ENCODE results near the gene BLOC1S1.

Gene BLOC1S1

DNA sequence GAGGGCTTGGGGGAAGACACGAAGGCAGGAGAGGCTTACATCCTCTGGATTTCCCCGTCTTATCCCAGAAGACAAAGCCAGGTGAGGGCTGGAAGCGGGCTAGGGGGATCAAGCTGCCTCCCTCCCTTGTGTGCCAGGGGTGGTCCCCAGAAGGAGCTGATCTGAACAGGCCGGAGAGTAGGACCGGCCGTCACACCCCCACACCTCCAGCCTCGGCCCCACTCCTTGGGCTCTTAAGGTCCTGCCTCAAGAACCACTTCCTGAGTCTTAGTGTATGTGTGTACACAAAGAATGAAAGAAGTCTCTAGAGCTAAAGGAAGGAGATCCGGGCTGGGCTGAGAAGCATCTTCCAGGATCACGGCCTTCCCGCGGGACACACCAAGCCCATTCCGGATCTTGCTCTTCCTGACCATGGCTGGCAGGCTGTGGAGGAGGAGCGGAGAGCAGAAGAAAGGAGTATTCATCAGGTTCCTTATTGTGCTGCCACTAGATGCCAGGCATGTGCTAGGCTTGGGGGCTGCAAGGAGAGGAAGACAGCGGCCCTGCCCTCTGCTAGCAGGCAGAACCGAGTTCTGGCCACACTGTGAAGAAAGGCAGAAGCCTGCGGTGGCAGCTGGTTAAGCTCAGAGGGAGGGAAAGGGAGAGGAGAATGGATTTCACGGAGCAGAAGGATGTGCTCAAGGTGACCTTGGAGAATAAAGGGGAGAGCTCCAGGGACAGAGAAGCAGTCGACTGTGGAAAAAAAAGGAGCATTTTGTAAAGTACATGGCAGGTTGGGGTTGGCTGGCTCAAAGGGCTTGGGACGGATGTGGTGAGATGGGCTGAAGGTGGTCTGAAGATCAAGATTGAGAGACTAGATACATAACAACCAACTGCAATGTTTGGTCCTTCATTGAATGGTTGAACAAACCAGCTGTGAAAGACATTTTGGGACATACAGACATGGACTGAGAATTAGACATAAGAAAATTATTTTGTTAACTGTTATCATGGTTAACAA, 14.3 kb downstream of the BLOC1S1 start:
- TF ChIP-seq REST (IDR thresholded peaks at IDR 0.05; ENCODE audit: low read depth) (no peak), CREB1 (IDR thresholded peaks at IDR 0.05; ENCODE audit: low read depth) (no peak), EP300 (IDR thresholded peaks at IDR 0.05; ENCODE audit: borderline replicate concordance) (no peak), RAD21 (IDR thresholded peaks at IDR 0.05; ENCODE audit: low read depth) (no peak), FOXM1 (IDR thresholded peaks at IDR 0.05; ENCODE audit: borderline replicate concordance, low read depth) (no peak), TAF1 (IDR thresholded peaks at IDR 0.05; ENCODE audit: low read depth) (no peak), EGR1 (IDR thresholded peaks at IDR 0.05) (no peak), TCF12 (IDR thresholded peaks at IDR 0.05; ENCODE audit: low read depth) (no peak), CEBPB (IDR thresholded peaks at IDR 0.05) (no peak), ZBTB7A (IDR thresholded peaks at IDR 0.05; ENCODE audit: low read depth) (no peak), TEAD4 (IDR thresholded peaks at IDR 0.05) (no peak), NFIC (IDR thresholded peaks at IDR 0.05) (no peak), YY1 (IDR thresholded peaks at IDR 0.05; ENCODE audit: low read depth) (no peak)
- TF ChIP-seq, protein P1, sequence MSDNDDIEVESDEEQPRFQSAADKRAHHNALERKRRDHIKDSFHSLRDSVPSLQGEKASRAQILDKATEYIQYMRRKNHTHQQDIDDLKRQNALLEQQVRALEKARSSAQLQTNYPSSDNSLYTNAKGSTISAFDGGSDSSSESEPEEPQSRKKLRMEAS (IDR thresholded peaks at IDR 0.05) = no peak
- TF ChIP-seq, protein P2, sequence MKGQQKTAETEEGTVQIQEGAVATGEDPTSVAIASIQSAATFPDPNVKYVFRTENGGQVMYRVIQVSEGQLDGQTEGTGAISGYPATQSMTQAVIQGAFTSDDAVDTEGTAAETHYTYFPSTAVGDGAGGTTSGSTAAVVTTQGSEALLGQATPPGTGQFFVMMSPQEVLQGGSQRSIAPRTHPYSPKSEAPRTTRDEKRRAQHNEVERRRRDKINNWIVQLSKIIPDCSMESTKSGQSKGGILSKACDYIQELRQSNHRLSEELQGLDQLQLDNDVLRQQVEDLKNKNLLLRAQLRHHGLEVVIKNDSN (IDR thresholded peaks at IDR 0.05) = no peak

GRCh38 chr12:55732288-55732687, 16.4 kb downstream of the BLOC1S1 start:
- TF ChIP-seq FOXM1 (IDR thresholded peaks at IDR 0.05; ENCODE audit: borderline replicate concordance, low read depth) (no peak), ZBTB7A (IDR thresholded peaks at IDR 0.05; ENCODE audit: low read depth) (no peak), TEAD4 (IDR thresholded peaks at IDR 0.05) (no peak), CEBPB (IDR thresholded peaks at IDR 0.05) (no peak), REST (IDR thresholded peaks at IDR 0.05; ENCODE audit: low read depth) (no peak), TAF1 (IDR thresholded peaks at IDR 0.05; ENCODE audit: low read depth) (no peak), EGR1 (IDR thresholded peaks at IDR 0.05) (no peak), YY1 (IDR thresholded peaks at IDR 0.05; ENCODE audit: low read depth) (no peak), TCF12 (IDR thresholded peaks at IDR 0.05; ENCODE audit: low read depth) (no peak), RAD21 (IDR thresholded peaks at IDR 0.05; ENCODE audit: low read depth) (no peak), CREB1 (IDR thresholded peaks at IDR 0.05; ENCODE audit: low read depth) (no peak), NFIC (IDR thresholded peaks at IDR 0.05) (no peak)
- TF ChIP-seq, protein P1 (IDR thresholded peaks at IDR 0.05) = no peak
- TF ChIP-seq, protein P2 (IDR thresholded peaks at IDR 0.05) = no peak

DNA sequence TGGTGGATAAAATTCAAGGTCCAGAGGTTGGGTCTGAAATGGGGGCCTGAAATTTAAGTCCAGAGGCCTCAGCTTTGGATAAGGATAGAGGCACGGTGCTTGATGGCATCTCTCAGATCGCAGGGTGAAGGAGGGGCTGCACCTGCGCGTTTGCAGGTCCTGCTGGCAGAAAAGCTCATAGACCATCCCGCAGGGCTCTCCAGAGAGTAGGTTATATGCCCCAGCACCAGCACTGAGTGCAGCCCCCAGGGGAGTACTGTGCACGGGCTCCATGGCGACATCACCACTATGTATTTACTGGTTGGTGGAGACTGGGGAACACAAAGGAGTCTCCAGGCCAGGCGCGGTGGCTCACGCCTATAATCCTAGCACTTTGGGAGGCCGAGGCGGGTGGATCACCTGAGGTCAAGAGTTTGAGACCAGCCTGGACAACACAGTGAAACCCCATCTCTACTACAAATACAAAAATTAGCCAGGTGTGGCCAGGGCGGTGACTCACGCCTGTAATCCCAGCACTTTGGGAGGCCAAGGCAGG, 17.2 kb downstream of the BLOC1S1 start:
- TF ChIP-seq EP300 (IDR thresholded peaks at IDR 0.05; ENCODE audit: borderline replicate concordance) (no peak), TAF1 (IDR thresholded peaks at IDR 0.05; ENCODE audit: low read depth) (no peak), NFIC (IDR thresholded peaks at IDR 0.05) (no peak), EGR1 (IDR thresholded peaks at IDR 0.05) (no peak), YY1 (IDR thresholded peaks at IDR 0.05; ENCODE audit: low read depth) (no peak), ZBTB7A (IDR thresholded peaks at IDR 0.05; ENCODE audit: low read depth) (no peak), CREB1 (IDR thresholded peaks at IDR 0.05; ENCODE audit: low read depth) (no peak), TCF12 (IDR thresholded peaks at IDR 0.05; ENCODE audit: low read depth) (no peak), FOXM1 (IDR thresholded peaks at IDR 0.05; ENCODE audit: borderline replicate concordance, low read depth) (no peak), CEBPB (IDR thresholded peaks at IDR 0.05) (no peak), TEAD4 (IDR thresholded peaks at IDR 0.05) (no peak), REST (IDR thresholded peaks at IDR 0.05; ENCODE audit: low read depth) (no peak), RAD21 (IDR thresholded peaks at IDR 0.05; ENCODE audit: low read depth) (no peak)
- TF ChIP-seq, protein P2 (IDR thresholded peaks at IDR 0.05) = no peak
- TF ChIP-seq, protein P1 (IDR thresholded peaks at IDR 0.05) = no peak

All from Ishikawa (cell line).